ENCODE results near the gene MAN2C1.
"Not testable (repeated sequence)": the region's sequence is repeated elsewhere in the genome, so short reads cannot be mapped to it uniquely, and the experiment has no call there.

Gene MAN2C1

GRCh38 chr15:75353604-75354003 is 14.8 kb downstream of the MAN2C1 start:
- POLR2A ChIA-PET = interaction anchor here (0.6 to 6.0 kb wide), 4 partner anchors 15 to 330 kb away, joined by 3 to 58 read pairs (median 4); partner anchors contain the start of genes MAN2C1 and PPCDC
- TF ChIP-seq SUZ12 (IDR thresholded peaks at IDR 0.05) (no peak), NFRKB (IDR thresholded peaks at IDR 0.05) (no peak), CTBP1 (IDR thresholded peaks at IDR 0.05; ENCODE audit: borderline replicate concordance) (no peak), ELF4 (IDR thresholded peaks at IDR 0.05) (no peak), ZNF384 (IDR thresholded peaks at IDR 0.05) (no peak), FOXA1 (IDR thresholded peaks at IDR 0.05) (no peak), FOXK2 (IDR thresholded peaks at IDR 0.05) (no peak), TARDBP (IDR thresholded peaks at IDR 0.05) (no peak), HDGF (IDR thresholded peaks at IDR 0.05; ENCODE audit: borderline replicate concordance) (no peak), L3MBTL2 (conservative IDR thresholded peaks at IDR 0.05) (no peak), LEF1 (IDR thresholded peaks at IDR 0.05; ENCODE audit: borderline replicate concordance) (no peak), FOXM1 (IDR thresholded peaks at IDR 0.05; ENCODE audit: borderline replicate concordance) (no peak)
- CTCF ChIA-PET = no interaction called here
- no peak for DNase-seq (ENCODE audit: extremely low spot score)

- TF ChIP-seq HDGF (IDR thresholded peaks at IDR 0.05; ENCODE audit: borderline replicate concordance) = no peak
- ChIA-PET POLR2A (interaction anchor here (1.2 to 6.0 kb wide), 4 partner anchors 8 to 329 kb away, joined by 3 to 58 read pairs (median 4); partner anchors contain the start of genes MAN2C1 and PPCDC), CTCF (no interaction called here)
Measured at GRCh38 chr15:75352186-75353080, 16.0 kb downstream of the MAN2C1 start.

GRCh38 chr15:75350601-75351361 is 17.6 kb downstream of the MAN2C1 start:
- ChIA-PET CTCF (no interaction called here), POLR2A (interaction anchor here (0.7 to 4.8 kb wide), 4 partner anchors 10 to 101 kb away, joined by 3 to 36 read pairs (median 6); partner anchors contain the start of genes MAN2C1 and SIN3A)
- no peak for DNase-seq (ENCODE audit: extremely low spot score)
- TF ChIP-seq NFRKB (IDR thresholded peaks at IDR 0.05) = no peak
- no peak for TF ChIP-seq TARDBP (IDR thresholded peaks at IDR 0.05)
- TF ChIP-seq FOXA1 (IDR thresholded peaks at IDR 0.05) = no peak
- TF ChIP-seq L3MBTL2 (conservative IDR thresholded peaks at IDR 0.05) = no peak
- no peak for TF ChIP-seq FOXK2 (IDR thresholded peaks at IDR 0.05)

More at GRCh38 chr15:75352186-75353080, 16.0 kb downstream of the MAN2C1 start:
- no peak for DNase-seq (ENCODE audit: extremely low spot score)

GRCh38 chr15:75349851-75350588 is 18.4 kb downstream of the MAN2C1 start:
- no peak for DNase-seq (ENCODE audit: extremely low spot score)
- POLR2A ChIA-PET = interaction anchor here (1.0 to 4.8 kb wide), 4 partner anchors 10 to 101 kb away, joined by 3 to 36 read pairs (median 11); partner anchors contain the start of genes COMMD4, MAN2C1 and SIN3A
- CTCF ChIA-PET = no interaction called here
- TF ChIP-seq L3MBTL2 (conservative IDR thresholded peaks at IDR 0.05) = no peak
- TF ChIP-seq FOXA1 (IDR thresholded peaks at IDR 0.05) = no peak
- TF ChIP-seq ELF4 (IDR thresholded peaks at IDR 0.05) = no peak
- no peak for TF ChIP-seq FOXK2 (IDR thresholded peaks at IDR 0.05)
- TF ChIP-seq TARDBP (IDR thresholded peaks at IDR 0.05) = no peak
- TF ChIP-seq SUZ12 (IDR thresholded peaks at IDR 0.05) = no peak
- TF ChIP-seq SP1 (IDR thresholded peaks at IDR 0.05) = no peak
- TF ChIP-seq LEF1 (IDR thresholded peaks at IDR 0.05; ENCODE audit: borderline replicate concordance) = no peak
- TF ChIP-seq FOXM1 (IDR thresholded peaks at IDR 0.05; ENCODE audit: borderline replicate concordance) = no peak
- TF ChIP-seq ZNF384 (IDR thresholded peaks at IDR 0.05) = no peak
- TF ChIP-seq NFRKB (IDR thresholded peaks at IDR 0.05) = no peak
- TF ChIP-seq PKNOX1 (IDR thresholded peaks at IDR 0.05) = no peak
- no peak for TF ChIP-seq BHLHE40 (IDR thresholded peaks at IDR 0.05; ENCODE audit: borderline replicate concordance)
- TF ChIP-seq ARNT (IDR thresholded peaks at IDR 0.05) = no peak
- TF ChIP-seq CTBP1 (IDR thresholded peaks at IDR 0.05; ENCODE audit: borderline replicate concordance) = no peak
- no peak for TF ChIP-seq HDGF (IDR thresholded peaks at IDR 0.05; ENCODE audit: borderline replicate concordance)

GRCh38 chr15:75349351-75349669 is 19.1 kb downstream of the MAN2C1 start:
- CTCF ChIA-PET = interaction anchor here (1.8 kb wide), 1 partner anchor 19 kb away, joined by 9 read pairs; the partner anchor contains the start of gene MAN2C1
- POLR2A ChIA-PET = interaction anchor here (1.0 to 4.8 kb wide), 5 partner anchors 11 to 104 kb away, joined by 3 to 36 read pairs (median 9); partner anchors contain the start of genes COMMD4, MAN2C1 and SIN3A
- DNase-seq (ENCODE audit: extremely low spot score) = not testable (repeated sequence)

- ChIA-PET CTCF (interaction anchor here (1.8 kb wide), 1 partner anchor 20 kb away, joined by 9 read pairs; the partner anchor contains the start of gene MAN2C1), POLR2A (interaction anchor here (0.6 to 4.8 kb wide), 8 partner anchors 12 to 409 kb away, joined by 3 to 36 read pairs (median 6); partner anchors contain the start of genes COMMD4, IMP3, MAN2C1 and SIN3A)
- DNase-seq (ENCODE audit: extremely low spot score) = no peak
- TF ChIP-seq FOXM1 (IDR thresholded peaks at IDR 0.05; ENCODE audit: borderline replicate concordance) (no peak), NFRKB (IDR thresholded peaks at IDR 0.05) (no peak), FOXA1 (IDR thresholded peaks at IDR 0.05) (no peak), ELF4 (IDR thresholded peaks at IDR 0.05) (no peak), PKNOX1 (IDR thresholded peaks at IDR 0.05) (no peak), ARNT (IDR thresholded peaks at IDR 0.05) (no peak), CTBP1 (IDR thresholded peaks at IDR 0.05; ENCODE audit: borderline replicate concordance) (no peak), BHLHE40 (IDR thresholded peaks at IDR 0.05; ENCODE audit: borderline replicate concordance) (no peak), SP1 (IDR thresholded peaks at IDR 0.05) (no peak), L3MBTL2 (conservative IDR thresholded peaks at IDR 0.05) (no peak), ZNF384 (IDR thresholded peaks at IDR 0.05) (no peak), HDGF (IDR thresholded peaks at IDR 0.05; ENCODE audit: borderline replicate concordance) (no peak), LEF1 (IDR thresholded peaks at IDR 0.05; ENCODE audit: borderline replicate concordance) (no peak), TARDBP (IDR thresholded peaks at IDR 0.05) (no peak), FOXK2 (IDR thresholded peaks at IDR 0.05) (no peak), SUZ12 (IDR thresholded peaks at IDR 0.05) (no peak)
Measured at GRCh38 chr15:75348562-75349350, 19.7 kb downstream of the MAN2C1 start.
